ENCODE data around the gene CNOT2.
A peak's percentile ranks its signal among the peaks of the same experiment; 100 is the strongest.

The CNOT2 gene

DNA sequence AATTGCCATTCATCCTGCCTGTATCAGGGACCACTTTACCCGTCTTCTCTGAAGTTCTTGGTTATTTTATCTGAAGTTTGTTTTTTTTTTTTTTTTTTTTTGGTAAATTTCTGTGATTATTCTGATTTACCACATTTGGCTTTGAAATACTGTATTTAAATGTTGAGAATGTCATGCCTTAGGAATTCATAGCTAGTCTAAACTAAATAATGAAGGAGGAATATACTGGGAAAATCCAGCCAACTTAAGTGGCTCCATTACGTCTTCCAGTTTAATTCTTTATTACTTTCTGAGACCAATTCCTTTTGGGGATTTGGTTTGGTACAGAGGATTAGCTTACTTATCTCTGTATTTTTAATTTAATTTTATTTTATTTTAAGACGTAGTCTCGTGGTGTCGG is 62.6 kb downstream of the CNOT2 start:
- DNase-seq: no peak

DNA sequence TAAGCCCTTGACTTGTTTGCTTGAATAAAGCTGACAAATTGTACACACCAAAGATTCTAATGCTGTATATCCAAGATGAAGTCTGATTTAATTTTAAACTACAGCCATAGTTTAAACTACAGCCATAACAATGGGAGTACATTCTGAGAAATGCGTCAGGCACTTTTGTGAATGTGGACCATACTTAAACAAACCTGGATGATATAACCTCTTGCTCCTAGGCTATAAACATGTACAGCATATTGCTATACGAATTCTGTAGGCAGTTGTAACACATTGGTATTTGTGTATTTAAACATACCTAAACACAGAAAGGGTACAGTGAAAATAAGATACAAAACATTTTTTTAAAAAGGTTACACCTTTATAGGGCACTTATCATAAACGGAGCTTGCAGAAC is 63.4 kb downstream of the CNOT2 start:
- DNase-seq: no peak

- DNase-seq: no peak
Measured at GRCh38 chr12:70307868-70308267, 64.6 kb downstream of the CNOT2 start.

DNA sequence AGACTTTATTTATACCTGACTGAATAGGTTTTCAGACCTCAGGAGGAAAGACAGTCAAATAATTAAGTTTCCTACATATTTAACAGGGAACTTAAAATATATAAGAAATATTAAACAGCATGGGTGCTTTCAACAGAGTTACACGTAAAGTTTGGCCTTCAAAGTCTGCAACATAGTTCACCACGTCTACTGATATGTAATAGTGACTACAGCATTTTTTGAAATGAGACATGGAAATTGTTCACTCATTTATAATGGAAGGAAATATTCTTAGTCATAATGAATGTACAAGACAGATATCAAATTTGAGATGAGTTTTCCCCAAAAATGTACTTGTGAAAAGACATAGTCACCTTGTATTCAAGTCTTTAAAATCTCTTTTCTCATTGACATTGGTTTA is 66.1 kb downstream of the CNOT2 start:
- DNase-seq: no peak

- DNase-seq: no peak
Measured at GRCh38 chr12:70314145-70314544, 70.9 kb downstream of the CNOT2 start.

- peak; percentile 45 to 83 (median 70) for DNase-seq
Measured at GRCh38 chr12:70317781-70318180, 74.5 kb downstream of the CNOT2 start.

DNA sequence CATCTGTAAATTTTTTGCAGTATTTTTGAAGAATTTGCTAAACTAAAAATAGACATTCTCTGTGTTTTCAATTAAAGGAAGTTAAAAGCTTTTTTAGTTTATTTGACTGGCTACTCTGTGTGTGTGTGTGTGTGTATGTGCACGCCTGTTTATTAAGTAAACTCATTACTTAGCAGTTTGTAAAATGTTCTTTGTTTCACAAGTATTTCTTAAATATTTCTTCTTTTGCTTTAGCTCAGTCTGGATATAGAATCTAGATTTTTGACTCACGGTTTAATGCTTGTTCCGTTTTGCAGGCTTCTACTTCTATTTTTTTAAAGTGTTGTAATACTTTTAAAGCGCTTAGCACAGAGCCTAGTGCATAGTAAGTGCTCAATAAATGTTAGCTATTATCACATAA is 76.4 kb downstream of the CNOT2 start:
- peak; percentile 48 to 89 (median 72) for DNase-seq

- DNase-seq: no peak
Measured at GRCh38 chr12:70321191-70321590, 78.0 kb downstream of the CNOT2 start.

GRCh38 chr12:70327541-70327940 is 84.3 kb downstream of the CNOT2 start:
- DNase-seq: no peak

DNA sequence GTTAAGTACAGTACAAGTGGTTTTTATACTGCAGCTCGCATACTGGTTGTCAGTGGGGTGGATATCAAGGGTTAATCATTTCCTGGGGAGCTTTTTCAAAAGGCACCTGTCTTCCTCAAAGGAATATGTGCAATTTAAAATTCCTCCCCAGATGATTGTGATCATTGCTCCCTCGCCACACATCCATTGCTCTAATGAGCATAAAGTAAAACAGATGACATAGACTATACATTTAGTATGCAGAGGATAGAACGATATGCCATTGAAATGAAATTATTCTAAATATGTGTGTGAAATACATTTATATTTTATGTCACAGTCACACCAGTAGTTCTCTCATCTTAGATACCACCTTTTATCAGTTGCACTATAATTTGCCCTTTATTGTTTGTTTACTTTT is 86.5 kb downstream of the CNOT2 start:
- DNase-seq: no peak

DNA sequence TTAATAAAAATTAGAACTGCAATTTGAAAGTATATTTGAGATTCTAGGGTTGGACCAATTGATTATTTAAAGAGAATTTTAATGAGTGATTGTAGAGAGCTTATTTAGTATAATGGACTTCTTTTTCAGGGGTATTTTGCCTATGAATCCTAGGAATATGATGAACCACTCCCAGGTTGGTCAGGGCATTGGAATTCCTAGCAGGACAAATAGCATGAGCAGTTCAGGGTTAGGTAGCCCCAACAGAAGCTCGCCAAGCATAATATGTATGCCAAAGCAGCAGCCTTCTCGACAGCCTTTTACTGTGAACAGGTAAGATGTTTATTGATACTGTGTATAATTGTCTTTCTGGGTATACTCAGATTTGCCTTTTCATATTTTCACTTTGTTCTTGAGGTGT is 86.9 kb downstream of the CNOT2 start:
- DNase-seq: no peak

DNA sequence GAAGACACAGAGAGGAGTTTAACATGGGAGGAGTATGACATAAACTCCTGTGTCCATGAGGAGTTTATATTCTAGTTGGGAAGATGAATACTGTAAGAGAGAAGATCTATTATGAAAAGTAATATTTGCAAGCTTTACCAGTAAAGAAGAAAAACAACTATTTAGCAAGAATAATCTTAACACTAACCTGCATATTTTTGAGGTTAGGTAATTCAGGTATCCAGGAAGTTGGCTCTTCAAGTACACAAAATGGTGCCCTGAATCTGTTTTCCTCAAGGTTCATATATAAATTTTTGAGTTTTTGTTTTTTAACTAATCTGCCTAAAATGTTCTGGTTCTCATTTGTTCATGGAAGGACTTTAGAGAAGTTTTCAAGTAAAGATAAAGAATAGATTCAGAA is 89.0 kb downstream of the CNOT2 start:
- no peak for DNase-seq

DNA sequence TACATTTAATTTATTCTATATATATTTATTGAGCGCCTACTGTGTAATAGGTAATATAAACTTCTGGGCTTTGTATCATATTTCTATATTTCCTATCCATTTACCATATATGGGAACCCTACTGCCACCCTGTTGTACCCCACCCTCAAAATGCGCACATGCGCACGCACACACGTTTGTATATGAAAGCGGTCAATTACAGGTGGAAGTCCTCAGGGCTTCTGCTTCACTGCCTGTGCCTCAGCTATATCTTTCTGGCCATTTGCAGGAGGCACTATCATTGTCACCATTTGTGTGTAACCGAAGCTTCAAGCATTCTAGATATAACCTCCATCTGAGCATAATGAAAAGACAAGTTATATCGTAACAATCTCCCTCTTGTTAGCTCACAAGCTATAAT is 91.5 kb downstream of the CNOT2 start:
- DNase-seq: no peak

GRCh38 chr12:70338531-70338930 is 95.3 kb downstream of the CNOT2 start:
- no peak for DNase-seq

GRCh38 chr12:70351076-70351475 is 107.8 kb downstream of the CNOT2 start:
- DNase-seq: no peak

- peak; percentile 51 to 84 (median 69) for DNase-seq
Measured at GRCh38 chr12:70353780-70354660, 110.8 kb downstream of the CNOT2 start.

GRCh38 chr12:70354787-70355186 is 111.6 kb downstream of the CNOT2 start:
- peak in 3 of 4 experiments; percentile 30 to 74 (median 69) for DNase-seq

GRCh38 chr12:70355972-70356371 is 112.7 kb downstream of the CNOT2 start:
- DNase-seq: no peak

GRCh38 chr12:70359458-70360197 is 116.4 kb downstream of the CNOT2 start:
- DNase-seq: no peak

GRCh38 chr12:70360218-70360617 is 117.0 kb downstream of the CNOT2 start:
- no peak for DNase-seq

- peak in 1 of 4 experiments; percentile 10 for DNase-seq
Measured at GRCh38 chr12:70364695-70365397, 121.6 kb downstream of the CNOT2 start.

- no peak for DNase-seq
Measured at GRCh38 chr12:70365398-70365647, 122.1 kb downstream of the CNOT2 start.
